BJ (cell line): ENCODE measurements around the gene FANCB. TPM values are rescaled to one million over a fixed set of nuclear protein-coding genes. Genes with fewer than 3 reads are reported as not detected.
A peak's percentile ranks its signal among the peaks of the same experiment; 100 is the strongest.

Source experiments
- CTCF ChIA-PET: fragments of 350-600 bp; formaldehyde crosslinking; extraction: SDS; loops from one replicate; lab custom pipeline; 2021; ENCODE audit warnings: antibody characterized with exemption, inconsistent platforms; lab: Yijun Ruan, JAX
- POLR2A ChIA-PET: fragments of 300-600 bp; sonication (Branson Sonifier 250); formaldehyde crosslinking; extraction: SDS; loops from one replicate; lab custom pipeline; 2021; ENCODE audit warnings: antibody characterized with exemption; lab: Charles Lee
- DNase-seq: peaks from one replicate; pipeline ENCODE4 v3.0.0-alpha.2; 2011; ENCODE audit warnings: low read depth
- H3K27me3 ChIP-seq: 2 replicates; pipeline ENCODE4 v1.6.0; 2011; ENCODE audit warnings: low read length; ENCODE audit not compliant: control insufficient read depth, insufficient read depth
- H3K36me3 ChIP-seq: 2 replicates; pipeline ENCODE4 v1.5.1; 2011; ENCODE audit warnings: low read length; ENCODE audit not compliant: control insufficient read depth, insufficient read depth
- H3K4me3 ChIP-seq: 2 replicates; pipeline ENCODE4 v1.5.1; 2011; ENCODE audit warnings: low read depth, mild to moderate bottlenecking, control low read depth, low read length
- polyA minus RNA-seq: library from RNA; depleted of rRNA, polyadenylated mRNA; stranded (reverse); fragments of >200 nt; gene quantifications from 2 replicates; pipeline ENCODE4 v1.2.3, GENCODE V29; 2011; rRNA and poly(A)+ RNA removed
- polyA plus RNA-seq: library from polyadenylated mRNA; depleted of rRNA; stranded (reverse); fragments of >200 nt; gene quantifications from 2 replicates; pipeline ENCODE4 v1.2.3, GENCODE V29; 2011; rRNA removed
- TF ChIP-seq, protein P1 (sequence below): IDR thresholded peaks from 2 replicates; pipeline ENCODE4 v1.5.1; 2011; ENCODE audit warnings: low read depth, mild to moderate bottlenecking, control low read depth, inconsistent platforms, low read length, moderate library complexity; ENCODE audit not compliant: insufficient read depth

The FANCB gene
- 0.78 and 1.9 TPM in 2 replicates for polyA plus RNA-seq
- polyA minus RNA-seq = 2.7 and 3.3 TPM in 2 replicates

DNA sequence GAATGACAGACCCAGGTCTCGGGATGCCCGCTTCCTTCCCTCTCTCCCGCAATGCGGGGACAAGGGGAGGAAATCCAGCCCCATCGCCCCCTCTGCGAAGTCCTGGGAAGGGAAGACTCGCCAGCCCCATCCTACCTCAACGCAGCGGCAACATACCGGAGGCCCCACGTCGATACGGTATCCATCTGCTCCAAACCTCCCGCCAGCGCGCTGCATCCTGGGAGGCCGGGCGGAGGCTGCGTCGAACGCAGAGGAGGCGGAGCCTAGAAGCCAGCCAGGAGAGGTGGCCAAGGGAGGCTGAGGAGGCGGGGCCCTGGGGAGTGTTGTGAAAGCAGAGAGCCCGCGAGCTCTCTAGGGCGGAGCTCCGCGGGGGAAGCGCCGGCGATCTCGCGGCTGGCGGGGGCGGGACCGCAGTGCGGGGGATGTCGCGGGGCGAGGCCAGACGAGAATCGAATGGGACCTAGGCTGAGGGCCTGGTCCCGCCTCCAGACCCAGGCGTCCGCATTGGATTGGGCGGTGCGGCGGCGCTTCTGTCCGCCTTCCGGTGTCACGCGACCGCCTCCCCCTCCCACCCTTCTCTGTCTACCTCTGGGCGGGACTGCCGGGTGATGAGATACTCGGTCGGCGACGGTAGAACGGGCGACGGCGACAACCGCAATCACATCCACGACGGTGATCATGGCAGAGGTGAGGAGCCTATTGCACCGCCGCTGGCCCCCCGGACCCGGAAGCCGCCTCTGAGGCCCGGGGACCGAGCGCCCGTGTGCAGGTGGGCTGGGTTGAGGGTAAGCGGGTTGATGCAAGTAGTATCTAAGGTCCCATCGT lies at the start of gene FANCB, which contains the start of gene MOSPD2:
Gene FANCB (minus strand): TSS at position 219 of the 825 bp plus-strand sequence. CDS start 7,559 bp downstream, outside the sequence.
Gene MOSPD2 (plus strand): TSS at position 571 of the 825 bp plus-strand sequence. CDS start 108 bp downstream, at position 679.
- TF ChIP-seq, protein P1, sequence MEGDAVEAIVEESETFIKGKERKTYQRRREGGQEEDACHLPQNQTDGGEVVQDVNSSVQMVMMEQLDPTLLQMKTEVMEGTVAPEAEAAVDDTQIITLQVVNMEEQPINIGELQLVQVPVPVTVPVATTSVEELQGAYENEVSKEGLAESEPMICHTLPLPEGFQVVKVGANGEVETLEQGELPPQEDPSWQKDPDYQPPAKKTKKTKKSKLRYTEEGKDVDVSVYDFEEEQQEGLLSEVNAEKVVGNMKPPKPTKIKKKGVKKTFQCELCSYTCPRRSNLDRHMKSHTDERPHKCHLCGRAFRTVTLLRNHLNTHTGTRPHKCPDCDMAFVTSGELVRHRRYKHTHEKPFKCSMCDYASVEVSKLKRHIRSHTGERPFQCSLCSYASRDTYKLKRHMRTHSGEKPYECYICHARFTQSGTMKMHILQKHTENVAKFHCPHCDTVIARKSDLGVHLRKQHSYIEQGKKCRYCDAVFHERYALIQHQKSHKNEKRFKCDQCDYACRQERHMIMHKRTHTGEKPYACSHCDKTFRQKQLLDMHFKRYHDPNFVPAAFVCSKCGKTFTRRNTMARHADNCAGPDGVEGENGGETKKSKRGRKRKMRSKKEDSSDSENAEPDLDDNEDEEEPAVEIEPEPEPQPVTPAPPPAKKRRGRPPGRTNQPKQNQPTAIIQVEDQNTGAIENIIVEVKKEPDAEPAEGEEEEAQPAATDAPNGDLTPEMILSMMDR = no peak
- peak; percentile 74 for DNase-seq
- ChIA-PET POLR2A (no interaction called here), CTCF (no interaction called here)
- Histone ChIP-seq H3K27me3 (no peaks in the 10 kb centered on the region), H3K4me3 (peak within 1 kb of the TSS; percentile 76), H3K36me3 (no peaks in the 10 kb centered on the region)

- TF ChIP-seq, protein P1 = no peak
- 0 out of 2 replicates have a peak, but pooled peaks cover 2% of the 10 kb centered on the region for H3K36me3 ChIP-seq
- DNase-seq = peak; percentile 63
- no peak overlapping the region for H3K4me3 ChIP-seq
- CTCF ChIA-PET = no interaction called here
- POLR2A ChIA-PET = no interaction called here
- H3K27me3 ChIP-seq = no peaks in the 10 kb centered on the region
Observed at GRCh38 chrX:14922437-14922836, 49.6 kb upstream of the FANCB start.

DNA sequence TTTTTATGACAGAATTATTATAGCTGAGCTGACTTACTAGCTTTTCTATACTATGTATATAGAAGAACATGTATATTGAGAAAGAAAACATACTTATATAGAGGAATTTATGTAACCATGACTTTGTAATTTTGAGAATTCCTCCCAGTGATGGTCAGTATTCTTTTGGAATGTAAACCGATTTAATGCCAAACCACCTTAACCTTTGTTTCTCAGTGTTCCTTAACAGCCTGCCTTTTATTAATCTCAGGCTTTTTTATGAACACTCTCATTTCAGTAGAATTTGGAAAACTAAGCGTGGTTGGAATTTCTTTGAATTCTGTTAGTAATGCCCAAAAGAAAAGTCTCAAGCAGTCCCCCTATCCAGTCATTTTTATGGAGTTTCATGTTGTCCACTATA lies 47.3 kb upstream of the FANCB start:
- peak; percentile 54 for DNase-seq
- CTCF ChIA-PET = interaction anchor here (0.7 to 0.8 kb wide), 2 partner anchors 90 to 880 kb away, joined by 3 to 4 read pairs; no protein-coding TSS in a partner anchor
- Histone ChIP-seq H3K4me3 (no peak overlapping the region), H3K36me3 (0 out of 2 replicates have a peak, but pooled peaks cover 2% of the 10 kb centered on the region), H3K27me3 (no peaks in the 10 kb centered on the region)
- POLR2A ChIA-PET = no interaction called here
- TF ChIP-seq, protein P1 = no peak

- Histone ChIP-seq H3K27me3 (no peaks in the 10 kb centered on the region), H3K4me3 (no peak overlapping the region), H3K36me3 (0 out of 2 replicates have a peak, but pooled peaks cover 2% of the 10 kb centered on the region)
- CTCF ChIA-PET = interaction anchor here (1.1 kb wide), 1 partner anchor 228 kb away, joined by 3 read pairs; no protein-coding TSS in a partner anchor
- TF ChIP-seq, protein P1 = no peak
- DNase-seq = no peak
- POLR2A ChIA-PET = no interaction called here
Observed at GRCh38 chrX:14919407-14919806, 46.5 kb upstream of the FANCB start.

DNA sequence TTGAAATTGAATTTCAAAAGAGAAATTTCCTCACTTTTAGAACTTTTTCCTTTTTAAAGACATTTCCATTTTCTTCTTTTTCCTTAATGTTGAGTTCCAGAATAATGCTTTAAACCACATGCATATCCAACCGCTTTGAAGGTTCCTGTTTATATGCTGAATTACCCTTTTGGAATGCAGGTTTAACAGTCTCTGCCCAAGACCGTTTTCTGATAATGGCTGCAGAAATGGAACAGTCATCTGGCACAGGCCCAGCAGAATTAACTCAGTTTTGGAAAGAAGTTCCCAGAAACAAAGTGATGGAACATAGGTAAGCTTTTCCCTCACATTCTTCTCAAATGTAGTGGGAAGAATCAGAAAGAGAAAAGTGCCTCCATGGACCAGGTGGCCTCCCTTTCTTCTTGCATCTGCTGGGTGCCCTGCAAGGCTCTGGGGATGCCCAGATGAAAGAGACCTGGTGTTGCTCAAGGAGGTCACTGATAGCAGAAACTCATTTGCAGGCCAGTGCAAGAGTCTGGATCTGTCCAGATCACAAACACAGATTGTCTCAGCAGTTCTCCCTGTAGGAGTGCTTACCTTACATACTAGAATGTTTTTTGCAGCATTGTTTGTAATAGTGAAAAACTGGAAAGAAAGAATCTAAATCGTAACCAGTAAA lies 43.3 kb upstream of the FANCB start:
- peaks cover 3% of the 10 kb centered on the region; the same call in 1 of the 2 replicates for H3K36me3 ChIP-seq
- TF ChIP-seq, protein P1 = no peak
- no peak for DNase-seq
- ChIA-PET CTCF (no interaction called here), POLR2A (no interaction called here)
- H3K27me3 ChIP-seq = no peaks in the 10 kb centered on the region
- no peak overlapping the region for H3K4me3 ChIP-seq
